Liver (tissue), 9 donors: ENCODE results near the gene IFTAP. TPM values are rescaled to one million over a fixed set of nuclear protein-coding genes. Genes with fewer than 3 reads are reported as not detected.
"Not testable (repeated sequence)": the region's sequence is repeated elsewhere in the genome, so short reads cannot be mapped to it uniquely, and the experiment has no call there.

Experiments used
- DNase-seq: peaks from one replicate; pipeline ENCODE4 v3.0.0-alpha.2; 2017; ENCODE audit warnings: low spot score
- H3K27ac ChIP-seq, 2 donors: one replicate each; pipeline ENCODE4 v1.7.0; 2013; ENCODE audit warnings: inconsistent platforms in 2 of 2, low read length in 2 of 2, control low read depth in 1 of 2, low read depth in 1 of 2, mild to moderate bottlenecking in 1 of 2
- H3K27me3 ChIP-seq, 4 donors: one replicate each; pipeline versions ENCODE4 v1.6.1 to v1.7.0; 2013; ENCODE audit warnings: low read length in 3 of 4, inconsistent platforms in 1 of 4, mild to moderate bottlenecking in 1 of 4, moderate library complexity in 1 of 4; ENCODE audit not compliant: control insufficient read depth in 4 of 4, insufficient read depth in 4 of 4
- H3K36me3 ChIP-seq, 4 donors: one replicate each; pipeline versions ENCODE4 v1.6.1 to v1.7.0; 2013; ENCODE audit warnings: low read length in 3 of 4, mild to moderate bottlenecking in 3 of 4, low read depth in 1 of 4, moderate library complexity in 1 of 4; ENCODE audit not compliant: control insufficient read depth in 4 of 4, insufficient read depth in 3 of 4
- H3K4me1 ChIP-seq, 4 donors: one replicate each; pipeline versions ENCODE4 v1.6.1 to v1.7.0; 2013; ENCODE audit warnings: low read length in 3 of 4, mild to moderate bottlenecking in 3 of 4, moderate library complexity in 1 of 4; ENCODE audit not compliant: control insufficient read depth in 4 of 4, insufficient read depth in 4 of 4
- H3K4me3 ChIP-seq, 3 donors: one replicate each; pipeline versions ENCODE4 v1.6.1 to v1.7.0; 2013; ENCODE audit warnings: low read length in 3 of 3, control low read depth in 1 of 3, low read depth in 1 of 3, mild to moderate bottlenecking in 1 of 3
- H3K9ac ChIP-seq, 2 donors: one replicate each; pipeline ENCODE4 v1.7.0; 2013; ENCODE audit warnings: low read length in 2 of 2, mild to moderate bottlenecking in 2 of 2, moderate library complexity in 2 of 2, control low read depth in 1 of 2, low read depth in 1 of 2
- H3K9me3 ChIP-seq, 4 donors: one replicate each; pipeline versions ENCODE4 v1.6.1 to v1.7.0; 2013; ENCODE audit warnings: low read length in 3 of 4; ENCODE audit not compliant: control insufficient read depth in 4 of 4
- ATF3 ChIP-seq: IDR thresholded peaks from 2 replicates; pipeline ENCODE4 v1.6.1; 2016; ENCODE audit warnings: antibody characterized with exemption
- EGR1 ChIP-seq, 2 donors: IDR thresholded peaks; 2 replicates each; pipeline ENCODE4 v1.6.1; 2016 to 2018; ENCODE audit warnings: antibody characterized with exemption in 2 of 2, low read depth in 2 of 2
- FOXA1 ChIP-seq: IDR thresholded peaks from 2 replicates; pipeline ENCODE4 v1.6.1; 2016; ENCODE audit warnings: antibody characterized with exemption
- FOXA2 ChIP-seq: IDR thresholded peaks from 2 replicates; pipeline ENCODE4 v1.6.1; 2016; ENCODE audit warnings: antibody characterized with exemption
- GABPA ChIP-seq, 2 donors: IDR thresholded peaks in 1 of 2; conservative IDR thresholded peaks in 1 of 2; 2 replicates each; pipeline ENCODE4 v1.6.1; 2016; ENCODE audit warnings: antibody characterized with exemption in 2 of 2, mild to moderate bottlenecking in 1 of 2, moderate library complexity in 1 of 2
- HNF4G ChIP-seq: IDR thresholded peaks from 2 replicates; pipeline ENCODE4 v1.6.1; 2016; ENCODE audit warnings: antibody characterized with exemption
- JUND ChIP-seq, 2 donors: IDR thresholded peaks; 2 replicates each; pipeline ENCODE4 v1.6.1; 2016; ENCODE audit warnings: antibody characterized with exemption in 2 of 2
- MAX ChIP-seq: IDR thresholded peaks from 2 replicates; pipeline ENCODE4 v1.6.1; 2016; ENCODE audit warnings: antibody characterized with exemption
- NR2F2 ChIP-seq: IDR thresholded peaks from 2 replicates; pipeline ENCODE4 v1.6.1; 2016; ENCODE audit warnings: antibody characterized with exemption
- RAD21 ChIP-seq, 2 donors: IDR thresholded peaks; 2 replicates each; pipeline ENCODE4 v1.6.1; 2016; ENCODE audit warnings: antibody characterized with exemption in 2 of 2, mild to moderate bottlenecking in 2 of 2
- REST ChIP-seq: IDR thresholded peaks from 2 replicates; pipeline ENCODE4 v1.6.1; 2016; ENCODE audit warnings: antibody characterized with exemption, mild to moderate bottlenecking
- RXRA ChIP-seq, 2 donors: IDR thresholded peaks; 2 replicates each; pipeline ENCODE4 v1.6.1; 2017 to 2018; ENCODE audit warnings: antibody characterized with exemption in 2 of 2, mild to moderate bottlenecking in 1 of 2
- SP1 ChIP-seq: IDR thresholded peaks from 2 replicates; pipeline ENCODE4 v1.6.1; 2018; ENCODE audit warnings: antibody characterized with exemption, mild to moderate bottlenecking
- TAF1 ChIP-seq: conservative IDR thresholded peaks from 2 replicates; pipeline ENCODE4 v1.6.1; 2016; ENCODE audit warnings: antibody characterized with exemption, mild to moderate bottlenecking
- YY1 ChIP-seq: IDR thresholded peaks from 2 replicates; pipeline ENCODE4 v1.6.1; 2016; ENCODE audit warnings: antibody characterized with exemption, mild to moderate bottlenecking
- WGBS: extraction: QIAGEN DNeasy Blood & Tissue Kit; methylation state at CpG from one replicate; pipeline ENCODE4 v1.1.7; 2013; 5-methylcytosine and 5-hydroxymethylcytosine counted together
- polyA plus RNA-seq, 2 donors: library from polyadenylated mRNA; stranded (reverse) in 1 of 2; unstranded in 1 of 2; fragments of 200-250 nt in 1 of 2; fragments of >200 nt in 1 of 2; fragmentation: Nextera tagmentation in 1 of 2; extraction: Ambion mirVana in 1 of 2; gene quantifications; one replicate each; pipeline versions ENCODE4 v1.2.1 to v1.2.3, GENCODE V29; 2013 to 2015
- total RNA-seq, 2 donors: library from RNA; depleted of rRNA; stranded (reverse); fragments of >200 nt; gene quantifications; one replicate each; pipeline ENCODE4 v1.2.3, GENCODE V29; 2014
- TF ChIP-seq, protein P1 (sequence below): fragments of 150-350 bp; IDR thresholded peaks from 2 replicates; pipeline ENCODE4 v1.5.1; 2017; ENCODE audit warnings: improper control_type of control experiment, low read depth, low read length; ENCODE audit not compliant: missing input control
- donor health status: healthy.
- donor health status: healthy.
- donor health status: healthy.
- donor health status: healthy.
- donor health status: healthy.

The IFTAP gene
- total and polyA plus RNA-seq, 4 donors, result 9.5 to 10.2 (median 9.7) TPM

- Histone ChIP-seq H3K4me1 (no peaks in the 10 kb centered on the region), H3K9ac (no peak overlapping the region), H3K9me3 (no peaks in the 10 kb centered on the region), H3K36me3 (peaks cover 0 to 4% (median 0%) of the 10 kb centered on the region in 4 donors), H3K27ac (no peak overlapping the region), H3K27me3 (no peaks in the 10 kb centered on the region), H3K4me3 (no peak overlapping the region)
- no peak for DNase-seq
- 67% methylated on average over 2 of the region's 2 CpGs for WGBS
- TF ChIP-seq MAX (no peak), RXRA (IDR thresholded peaks at IDR 0.05) (no peak), SP1 (no peak), JUND (IDR thresholded peaks at IDR 0.05) (no peak)
Observed at GRCh38 chr11:36638556-36638955, 44.3 kb downstream of the IFTAP start.

DNA sequence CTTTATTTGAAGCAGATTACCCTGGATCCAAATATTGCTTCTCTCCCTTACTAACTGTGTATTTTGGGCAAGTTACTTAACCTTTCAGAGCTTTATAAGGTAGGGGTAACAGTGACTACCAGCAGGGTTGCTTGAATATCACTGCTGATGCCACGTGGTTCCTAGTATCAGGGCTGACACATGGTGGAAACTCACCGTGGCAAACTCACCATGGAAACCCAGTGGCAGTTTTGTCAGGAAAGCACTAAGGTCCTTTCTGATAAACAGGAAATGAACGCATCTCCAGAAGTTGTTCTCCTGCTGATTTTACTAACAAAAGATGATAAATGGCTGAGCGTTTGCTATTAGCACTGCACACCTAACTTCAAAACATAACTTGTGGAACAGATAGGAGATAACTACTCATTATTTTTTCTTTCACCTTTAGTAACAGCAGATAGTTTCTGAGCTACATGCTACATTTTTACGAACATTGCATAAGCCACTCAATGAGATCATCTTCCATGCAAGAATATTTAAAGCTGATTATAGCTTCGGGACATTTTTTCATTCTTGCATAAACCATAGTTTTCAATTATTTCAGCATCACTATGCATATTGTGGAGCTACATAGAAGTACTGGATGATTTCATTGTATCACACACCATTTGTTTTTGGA is 63.4 kb downstream of the IFTAP start:
- no peak overlapping the region for H3K4me3 ChIP-seq
- H3K36me3 ChIP-seq, result peaks cover 0 to 9% (median 6%) of the 10 kb centered on the region in 4 donors
- H3K27me3 ChIP-seq, result no peaks in the 10 kb centered on the region
- no peak for DNase-seq
- WGBS, result 80% methylated on average over 6 of the region's 6 CpGs
- peaks cover 0 to 3% (median 1%) of the 10 kb centered on the region in 4 donors for H3K9me3 ChIP-seq
- H3K4me1 ChIP-seq, result no peaks in the 10 kb centered on the region
- no peak overlapping the region for H3K27ac ChIP-seq
- TF ChIP-seq FOXA1 (no peak), FOXA2 (no peak), GABPA (IDR thresholded peaks at IDR 0.05 in 1 of 2, conservative IDR thresholded peaks at IDR 0.05 in 1 of 2) (no peak), JUND (IDR thresholded peaks at IDR 0.05) (no peak), HNF4G (no peak), EGR1 (IDR thresholded peaks at IDR 0.05; ENCODE audit: low read depth in 2 of 2) (no peak), TAF1 (no peak), RAD21 (IDR thresholded peaks at IDR 0.05) (no peak), NR2F2 (no peak), YY1 (no peak), REST (no peak), ATF3 (no peak)
- TF ChIP-seq, protein P1, sequence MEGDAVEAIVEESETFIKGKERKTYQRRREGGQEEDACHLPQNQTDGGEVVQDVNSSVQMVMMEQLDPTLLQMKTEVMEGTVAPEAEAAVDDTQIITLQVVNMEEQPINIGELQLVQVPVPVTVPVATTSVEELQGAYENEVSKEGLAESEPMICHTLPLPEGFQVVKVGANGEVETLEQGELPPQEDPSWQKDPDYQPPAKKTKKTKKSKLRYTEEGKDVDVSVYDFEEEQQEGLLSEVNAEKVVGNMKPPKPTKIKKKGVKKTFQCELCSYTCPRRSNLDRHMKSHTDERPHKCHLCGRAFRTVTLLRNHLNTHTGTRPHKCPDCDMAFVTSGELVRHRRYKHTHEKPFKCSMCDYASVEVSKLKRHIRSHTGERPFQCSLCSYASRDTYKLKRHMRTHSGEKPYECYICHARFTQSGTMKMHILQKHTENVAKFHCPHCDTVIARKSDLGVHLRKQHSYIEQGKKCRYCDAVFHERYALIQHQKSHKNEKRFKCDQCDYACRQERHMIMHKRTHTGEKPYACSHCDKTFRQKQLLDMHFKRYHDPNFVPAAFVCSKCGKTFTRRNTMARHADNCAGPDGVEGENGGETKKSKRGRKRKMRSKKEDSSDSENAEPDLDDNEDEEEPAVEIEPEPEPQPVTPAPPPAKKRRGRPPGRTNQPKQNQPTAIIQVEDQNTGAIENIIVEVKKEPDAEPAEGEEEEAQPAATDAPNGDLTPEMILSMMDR, result no peak
- no peak overlapping the region for H3K9ac ChIP-seq

- 94% methylated on average over 2 of the region's 2 CpGs for WGBS
- H3K4me3 ChIP-seq, DNase-seq, H3K9me3 ChIP-seq, H3K36me3 ChIP-seq, H3K27ac ChIP-seq, H3K9ac ChIP-seq, H3K4me1 ChIP-seq, H3K27me3 ChIP-seq: not testable (repeated sequence)
Observed at GRCh38 chr11:36661359-36661758, 67.1 kb downstream of the IFTAP start.
